SK-N-SH (cell line): ENCODE results near the gene ATG16L1. TPM values are rescaled to one million over a fixed set of nuclear protein-coding genes. Genes with fewer than 3 reads are reported as not detected.

Source experiments
- CTCF ChIA-PET: fragments of 300-600, 350-600 bp; formaldehyde crosslinking; extraction: SDS; loops from one replicate; lab custom pipeline; 2021; lab: Yijun Ruan, JAX
- POLR2A ChIA-PET: fragments of 350-600 bp; sonication (Branson Sonifier 250); formaldehyde crosslinking; extraction: SDS; loops from one replicate; lab custom pipeline; 2020; ENCODE audit warnings: antibody characterized with exemption, inconsistent platforms; lab: Yijun Ruan, JAX
- DNase-seq: peaks from one replicate; pipeline ENCODE4 v3.0.0; 2012
- H2AFZ ChIP-seq: fragments of 200-600 bp; sonication (generic); 2 replicates; pipeline ENCODE4 v1.8.1; 2016; ENCODE audit warnings: antibody characterized with exemption, mild to moderate bottlenecking, low read depth
- H3F3A ChIP-seq: fragments of 200-600 bp; sonication (generic); replicated peaks from 2 replicates; pipeline ENCODE3; 2016; ENCODE audit warnings: antibody characterized with exemption, mild to moderate bottlenecking; ENCODE audit not compliant: insufficient read depth
- H3K27ac ChIP-seq, 2 experiments: fragments of 200-500 bp in 1 of 2; fragments of 200-600 bp in 1 of 2; sonication (Bioruptor generic) in 1 of 2; sonication (generic), shearing (Covaris generic) in 1 of 2; 2 replicates each; pipeline versions ENCODE4 v1.5.1 to v1.6.1; 2014 to 2016; ENCODE audit warnings: low read depth in 2 of 2, inconsistent platforms in 1 of 2, low read length in 1 of 2, mild to moderate bottlenecking in 1 of 2, mixed read lengths in 1 of 2
- H3K27me3 ChIP-seq: fragments of 200-600 bp; sonication (generic), shearing (Covaris generic); 2 replicates; pipeline ENCODE4 v1.6.1; 2016; ENCODE audit warnings: mixed run types; ENCODE audit not compliant: insufficient read depth
- H3K36me3 ChIP-seq, 2 experiments: fragments of 200-500 bp in 1 of 2; fragments of 200-600 bp in 1 of 2; sonication (Bioruptor generic) in 1 of 2; sonication (generic) in 1 of 2; replicated peaks in 1 of 2; 2 replicates each; pipeline versions ENCODE3 to v1.5.1; 2014 to 2016; ENCODE audit warnings: low read length in 1 of 2, mild to moderate bottlenecking in 1 of 2; ENCODE audit not compliant: insufficient read depth in 2 of 2, control insufficient read depth in 1 of 2
- H3K4me1 ChIP-seq, 2 experiments: fragments of 200-500 bp in 1 of 2; fragments of 200-600 bp in 1 of 2; sonication (Bioruptor generic) in 1 of 2; sonication (generic), shearing (Covaris generic) in 1 of 2; 2 replicates each; pipeline versions ENCODE4 v1.5.1 to v1.6.1; 2014 to 2016; ENCODE audit warnings: low read depth in 1 of 2, low read length in 1 of 2, mixed run types in 1 of 2; ENCODE audit not compliant: insufficient read depth in 2 of 2, control insufficient read depth in 1 of 2
- H3K4me2 ChIP-seq: fragments of 200-600 bp; sonication (generic), shearing (Covaris generic); 2 replicates; pipeline ENCODE4 v1.6.1; 2017; ENCODE audit warnings: mixed run types
- H3K4me3 ChIP-seq, 2 experiments: fragments of 200-500 bp in 1 of 2; fragments of 200-600 bp in 1 of 2; sonication (Bioruptor generic) in 1 of 2; sonication (generic), shearing (Covaris generic) in 1 of 2; 2 replicates each; pipeline versions ENCODE4 v1.5.1 to v1.8.1; 2014 to 2016; ENCODE audit warnings: low read depth in 2 of 2, inconsistent platforms in 1 of 2, low read length in 1 of 2, mild to moderate bottlenecking in 1 of 2, mixed read lengths in 1 of 2, moderate library complexity in 1 of 2
- H3K79me2 ChIP-seq: fragments of 200-600 bp; sonication (generic); 2 replicates; pipeline ENCODE4 v1.8.1; 2017; ENCODE audit warnings: mild to moderate bottlenecking; ENCODE audit not compliant: insufficient read depth
- H3K9ac ChIP-seq: fragments of 200-600 bp; sonication (generic); 2 replicates; pipeline ENCODE4 v1.6.1; 2017; ENCODE audit warnings: mixed run types
- H3K9me2 ChIP-seq: fragments of 200-600 bp; sonication (generic); 2 replicates; pipeline ENCODE4 v1.6.1; 2017; ENCODE audit warnings: mixed run types
- H3K9me3 ChIP-seq: fragments of 200-600 bp; sonication (generic); 2 replicates; pipeline ENCODE4 v1.6.1; 2017; ENCODE audit warnings: mixed run types, mild to moderate bottlenecking, moderate library complexity
- H4K20me1 ChIP-seq: fragments of 200-600 bp; sonication (generic); 2 replicates; pipeline ENCODE4 v1.6.1; 2017; ENCODE audit warnings: mild to moderate bottlenecking, mixed run types; ENCODE audit not compliant: insufficient read depth
- CHD2 ChIP-seq: fragments of 150-350 bp; IDR thresholded peaks from 2 replicates; pipeline ENCODE4 v1.6.1; 2018; ENCODE audit warnings: low read length; ENCODE audit not compliant: partially characterized antibody
- EP300 ChIP-seq, 2 experiments: IDR thresholded peaks; 2 replicates each; pipeline versions ENCODE4 v1.4.0 to v1.6.1; 2012; ENCODE audit warnings: borderline replicate concordance in 1 of 2, low read depth in 1 of 2, low read length in 1 of 2
- FOSL2 ChIP-seq: IDR thresholded peaks from 2 replicates; pipeline ENCODE4 v1.4.0; 2012; ENCODE audit warnings: low read depth, mild to moderate bottlenecking, moderate library complexity, borderline replicate concordance
- GABPA ChIP-seq: IDR thresholded peaks from 2 replicates; pipeline ENCODE4 v1.4.0; 2012; ENCODE audit warnings: low read depth, mild to moderate bottlenecking
- GATA2 ChIP-seq: sonication (generic); formaldehyde crosslinking; IDR thresholded peaks from 2 replicates; pipeline ENCODE4 v1.5.0; 2020; ENCODE audit warnings: mild to moderate bottlenecking, missing genetic modification reagents
- IRF3 ChIP-seq: fragments of 150-350 bp; IDR thresholded peaks from 2 replicates; pipeline ENCODE4 v1.6.1; 2016; ENCODE audit warnings: mild to moderate bottlenecking, low read depth, low read length
- MAX ChIP-seq: IDR thresholded peaks from 2 replicates; pipeline ENCODE4 v1.4.0; 2012; ENCODE audit warnings: low read depth
- MXI1 ChIP-seq: IDR thresholded peaks from 2 replicates; pipeline ENCODE4 v1.6.1; 2012; ENCODE audit warnings: mild to moderate bottlenecking, low read depth, low read length, improper control_type of control experiment
- RFX5 ChIP-seq: IDR thresholded peaks from 2 replicates; pipeline ENCODE4 v1.6.1; 2012; ENCODE audit warnings: mild to moderate bottlenecking, improper control_type of control experiment, low read length
- RXRA ChIP-seq: IDR thresholded peaks from 2 replicates; pipeline ENCODE4 v1.4.0; 2012; ENCODE audit warnings: low read depth, mild to moderate bottlenecking, borderline replicate concordance
- SIN3A ChIP-seq: IDR thresholded peaks from 2 replicates; pipeline ENCODE4 v1.6.1; 2012; ENCODE audit warnings: low read depth, mild to moderate bottlenecking, low read length, moderate library complexity, borderline replicate concordance
- WGBS: methylation state at CpG from one replicate; pipeline ENCODE4 v1.1.6; 2017; ENCODE audit warnings: low lambda C conversion rate; 5-methylcytosine and 5-hydroxymethylcytosine counted together
- polyA plus RNA-seq, 3 experiments: library from polyadenylated mRNA; depleted of rRNA; stranded (reverse); fragments of >200 nt; gene quantifications; 2 replicates each; pipeline ENCODE4 v1.2.3, GENCODE V29; 2012

ATG16L1 gene
- polyA plus RNA-seq, 1 of the 3 experiments (the other 2 are of a cell fraction): 22.2 TPM

- POLR2A ChIA-PET: no interaction called here
Measured at GRCh38 chr2:233255151-233255550, 3.7 kb downstream of the ATG16L1 start.

DNA sequence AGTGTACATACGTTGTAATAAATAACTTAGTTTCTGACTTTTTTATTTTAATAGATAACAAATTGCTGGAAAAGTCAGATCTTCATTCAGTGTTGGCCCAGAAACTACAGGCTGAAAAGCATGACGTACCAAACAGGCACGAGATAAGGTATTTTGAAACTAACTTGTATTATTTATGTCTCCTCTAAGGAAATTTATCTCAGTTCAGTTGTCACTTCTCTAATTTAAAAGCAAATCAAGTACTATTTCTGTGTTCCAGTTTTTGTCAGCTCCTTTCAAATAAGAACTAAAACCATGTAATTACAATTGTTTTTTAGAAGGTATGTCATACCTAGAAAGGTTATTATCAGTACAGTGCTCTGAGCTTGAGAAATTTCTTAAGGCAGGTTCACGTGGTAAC lies 4.6 kb downstream of the ATG16L1 start:
- Histone ChIP-seq H2AFZ (no peak overlapping the region), H3K9ac (no peak overlapping the region), H4K20me1 (peaks cover 28% of the 10 kb centered on the region), H3K79me2 (peaks cover 86% of the 10 kb centered on the region), H3K9me2 (no peaks in the 10 kb centered on the region), H3K4me3 (no peak overlapping the region), H3F3A (no peaks in the 10 kb centered on the region), H3K4me2 (no peak overlapping the region), H3K27ac (no peak overlapping the region), H3K9me3 (no peaks in the 10 kb centered on the region), H3K27me3 (no peaks in the 10 kb centered on the region), H3K36me3 (peaks cover 24 to 44% of the 10 kb centered on the region in 2 experiments), H3K4me1 (peaks cover 6 to 12% of the 10 kb centered on the region in 2 experiments)
- TF ChIP-seq MXI1 (no peak), EP300 (IDR thresholded peaks at IDR 0.05; ENCODE audit: borderline replicate concordance in 1 of 2, low read depth in 1 of 2, low read length in 1 of 2) (no peak), FOSL2 (no peak), SIN3A (no peak)
- ChIA-PET CTCF (interaction anchor here (1.8 kb wide), 1 partner anchor 403 kb away, joined by 5 read pairs; no protein-coding TSS in a partner anchor), POLR2A (no interaction called here)
- no peak for DNase-seq
- 94% methylated on average over 4 of the region's 4 CpGs for WGBS

More at GRCh38 chr2:233255151-233255550, 3.7 kb downstream of the ATG16L1 start:
- H3K4me2 ChIP-seq: no peak overlapping the region
- peaks cover 6 to 12% of the 10 kb centered on the region in 2 experiments for H3K4me1 ChIP-seq
- H3K27ac ChIP-seq: no peak overlapping the region
- 93% methylated on average over 11 of the region's 11 CpGs for WGBS
- CTCF ChIA-PET: interaction anchor here (1.3 to 1.8 kb wide), 2 partner anchors 185 to 402 kb away, joined by 3 to 5 read pairs; no protein-coding TSS in a partner anchor
- no peaks in the 10 kb centered on the region for H3K9me3 ChIP-seq
- H3K79me2 ChIP-seq: peaks cover 77% of the 10 kb centered on the region
- peaks cover 23 to 39% of the 10 kb centered on the region in 2 experiments for H3K36me3 ChIP-seq
- no peak overlapping the region for H3K9ac ChIP-seq
- H3K27me3 ChIP-seq: no peaks in the 10 kb centered on the region
- H2AFZ ChIP-seq: no peak overlapping the region
- H4K20me1 ChIP-seq: peaks cover 28% of the 10 kb centered on the region
- TF ChIP-seq GATA2: no peak
- no peak for TF ChIP-seq IRF3
- no peak for TF ChIP-seq RFX5
- TF ChIP-seq EP300 (IDR thresholded peaks at IDR 0.05; ENCODE audit: borderline replicate concordance in 1 of 2, low read depth in 1 of 2, low read length in 1 of 2): no peak
- no peak for TF ChIP-seq MXI1
- TF ChIP-seq GABPA: no peak
- no peak for TF ChIP-seq RXRA
- TF ChIP-seq CHD2: no peak
- TF ChIP-seq MAX: no peak
- no peak overlapping the region for H3K4me3 ChIP-seq
- DNase-seq: no peak
- H3F3A ChIP-seq: no peaks in the 10 kb centered on the region
- no peaks in the 10 kb centered on the region for H3K9me2 ChIP-seq
